Gastroesophageal sphincter (tissue), 4 donors: ENCODE data around the gene MAOB. TPM values are rescaled to one million over a fixed set of nuclear protein-coding genes. Genes with fewer than 3 reads are reported as not detected.

Source experiments
- ATAC-seq: fragments of 150-250 bp; one replicate; pipeline ENCODE4 v1.9.1; 2016; ENCODE audit warnings: mild to moderate bottlenecking, moderate library complexity
- H3K27ac ChIP-seq, 4 donors: fragments of 200-600 bp; sonication (generic) in 3 of 4; 1 replicate in 3 of 4; 2 replicates in 1 of 4; pipeline ENCODE4 v1.5.1; 2016 to 2019
- H3K27me3 ChIP-seq: fragments of 200-600 bp; sonication (generic); one replicate; pipeline ENCODE4 v1.5.1; 2019
- H3K36me3 ChIP-seq, 2 donors: fragments of 200-600 bp; sonication (generic); one replicate each; pipeline ENCODE4 v1.5.1; 2019; ENCODE audit warnings: control low read depth in 1 of 2
- H3K4me1 ChIP-seq, 3 donors: fragments of 200-600 bp; sonication (generic); 1 replicate in 2 of 3; 2 replicates in 1 of 3; pipeline ENCODE4 v1.5.1; 2016 to 2019; ENCODE audit warnings: control low read depth in 2 of 3
- H3K4me3 ChIP-seq, 2 donors: fragments of 200-600 bp; sonication (generic); one replicate each; pipeline ENCODE4 v1.5.1; 2019; ENCODE audit warnings: mild to moderate bottlenecking in 1 of 2, moderate library complexity in 1 of 2
- H3K9me3 ChIP-seq, 3 donors: fragments of 200-600 bp; sonication (generic); one replicate each; pipeline ENCODE4 v1.5.1; 2017 to 2019; ENCODE audit warnings: control low read depth in 2 of 3
- EP300 ChIP-seq: sonication (generic); formaldehyde crosslinking; IDR thresholded peaks from one replicate; pipeline ENCODE4 v1.6.1; 2017; ENCODE audit warnings: antibody characterized with exemption, mild to moderate bottlenecking
- POLR2A ChIP-seq, 2 donors: fragments of 450-650 bp; IDR thresholded peaks; one replicate each; pipeline ENCODE4 v1.6.1; 2017; ENCODE audit warnings: antibody characterized with exemption in 2 of 2, mild to moderate bottlenecking in 2 of 2, moderate library complexity in 1 of 2
- POLR2AphosphoS5 ChIP-seq: sonication (generic); formaldehyde crosslinking; IDR thresholded peaks from one replicate; pipeline ENCODE4 v1.6.1; 2017; ENCODE audit warnings: antibody characterized with exemption
- WGBS, 2 donors: methylation state at CpG; one replicate each; pipeline ENCODE4 v1.1.5; 2018; ENCODE audit warnings: low coverage in 1 of 2; 5-methylcytosine and 5-hydroxymethylcytosine counted together
- total RNA-seq, 4 donors: library from RNA; depleted of rRNA; stranded (reverse); fragments of >200 nt; gene quantifications; one replicate each; pipeline ENCODE4 v1.1.0, GENCODE V29; 2016
- TF ChIP-seq, protein P1 (sequence below), 4 experiments: fragments of 200-600 bp in 2 of 4; fragments of 450-650 bp in 2 of 4; sonication (generic) in 1 of 4; IDR thresholded peaks; one replicate each; pipeline ENCODE4 v1.5.1; 2017 to 2019; ENCODE audit warnings: antibody characterized with exemption in 4 of 4, mild to moderate bottlenecking in 2 of 4, moderate library complexity in 2 of 4

Gene MAOB
- total RNA-seq, 4 donors from 2014 or later: 24.5 to 92.3 (median 72.2) TPM

DNA sequence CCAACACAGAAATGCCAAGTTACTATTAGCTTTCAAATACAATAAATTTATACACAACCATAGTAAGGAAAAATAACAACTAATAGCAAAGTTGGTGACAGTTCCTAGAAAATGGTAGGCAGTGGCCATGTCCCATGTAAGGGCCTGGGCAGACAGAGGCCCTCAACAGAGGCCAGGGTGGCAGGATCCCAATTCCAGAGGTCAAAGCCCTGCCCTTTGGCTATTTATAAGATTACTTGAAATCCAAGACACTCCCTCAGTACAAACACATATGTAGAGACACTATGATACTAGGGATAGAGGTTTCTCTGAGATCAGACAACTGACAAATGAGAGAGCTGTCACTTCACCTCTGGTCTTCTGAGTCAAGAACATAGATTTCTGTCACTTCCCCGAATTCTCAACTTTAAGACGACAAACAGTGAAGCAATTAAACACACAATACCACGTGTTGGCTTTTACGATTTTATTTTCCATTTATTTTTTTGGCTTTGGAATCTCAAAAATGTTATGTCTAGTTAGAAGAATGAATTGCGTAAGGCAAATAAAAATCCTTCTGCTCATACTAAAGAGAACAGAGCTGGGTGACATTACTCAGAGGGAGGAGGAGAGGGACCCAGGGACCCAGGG, 16.3 kb upstream of the MAOB start:
- Histone ChIP-seq H3K9me3 (no peaks in the 10 kb centered on the region), H3K27ac (no peak overlapping the region), H3K4me3 (no peak overlapping the region), H3K4me1 (no peaks in the 10 kb centered on the region), H3K27me3 (no peaks in the 10 kb centered on the region), H3K36me3 (no peaks in the 10 kb centered on the region)
- no peak for ATAC-seq
- TF ChIP-seq POLR2A (IDR thresholded peaks at IDR 0.05) (no peak), POLR2AphosphoS5 (no peak), EP300 (no peak)
- TF ChIP-seq, protein P1, sequence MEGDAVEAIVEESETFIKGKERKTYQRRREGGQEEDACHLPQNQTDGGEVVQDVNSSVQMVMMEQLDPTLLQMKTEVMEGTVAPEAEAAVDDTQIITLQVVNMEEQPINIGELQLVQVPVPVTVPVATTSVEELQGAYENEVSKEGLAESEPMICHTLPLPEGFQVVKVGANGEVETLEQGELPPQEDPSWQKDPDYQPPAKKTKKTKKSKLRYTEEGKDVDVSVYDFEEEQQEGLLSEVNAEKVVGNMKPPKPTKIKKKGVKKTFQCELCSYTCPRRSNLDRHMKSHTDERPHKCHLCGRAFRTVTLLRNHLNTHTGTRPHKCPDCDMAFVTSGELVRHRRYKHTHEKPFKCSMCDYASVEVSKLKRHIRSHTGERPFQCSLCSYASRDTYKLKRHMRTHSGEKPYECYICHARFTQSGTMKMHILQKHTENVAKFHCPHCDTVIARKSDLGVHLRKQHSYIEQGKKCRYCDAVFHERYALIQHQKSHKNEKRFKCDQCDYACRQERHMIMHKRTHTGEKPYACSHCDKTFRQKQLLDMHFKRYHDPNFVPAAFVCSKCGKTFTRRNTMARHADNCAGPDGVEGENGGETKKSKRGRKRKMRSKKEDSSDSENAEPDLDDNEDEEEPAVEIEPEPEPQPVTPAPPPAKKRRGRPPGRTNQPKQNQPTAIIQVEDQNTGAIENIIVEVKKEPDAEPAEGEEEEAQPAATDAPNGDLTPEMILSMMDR (IDR thresholded peaks at IDR 0.05): no peak
- WGBS, 2 donors: 66 to 70% methylated on average over 3 to 5 of the region's 5 CpGs

DNA sequence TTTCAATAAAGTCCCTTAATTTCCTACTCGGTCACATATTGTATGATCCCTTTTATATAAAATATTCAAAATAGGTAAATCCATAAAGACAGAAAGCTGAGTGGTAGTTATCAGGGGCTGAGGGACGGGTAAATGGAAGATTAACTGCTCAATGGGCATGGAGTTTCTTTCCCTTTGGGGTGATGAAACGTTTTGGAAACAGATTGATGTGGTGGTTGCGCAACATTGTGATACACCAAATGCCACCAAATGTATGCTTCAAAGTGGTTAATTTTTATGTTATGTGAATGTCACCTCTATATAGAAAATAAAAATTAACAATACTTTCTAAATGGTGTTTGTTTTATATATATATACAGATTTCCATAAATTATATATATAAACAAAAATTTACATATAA, 15.0 kb upstream of the MAOB start:
- TF ChIP-seq EP300 (no peak), POLR2AphosphoS5 (no peak), POLR2A (IDR thresholded peaks at IDR 0.05) (no peak)
- TF ChIP-seq, protein P1 (IDR thresholded peaks at IDR 0.05): no peak
- Histone ChIP-seq H3K9me3 (no peaks in the 10 kb centered on the region), H3K4me3 (no peak overlapping the region), H3K27ac (no peak overlapping the region), H3K4me1 (no peaks in the 10 kb centered on the region), H3K36me3 (no peaks in the 10 kb centered on the region), H3K27me3 (no peaks in the 10 kb centered on the region)
- no peak for ATAC-seq
- WGBS, 2 donors: 76 to 85% methylated on average over 4 of the region's 4 CpGs

DNA sequence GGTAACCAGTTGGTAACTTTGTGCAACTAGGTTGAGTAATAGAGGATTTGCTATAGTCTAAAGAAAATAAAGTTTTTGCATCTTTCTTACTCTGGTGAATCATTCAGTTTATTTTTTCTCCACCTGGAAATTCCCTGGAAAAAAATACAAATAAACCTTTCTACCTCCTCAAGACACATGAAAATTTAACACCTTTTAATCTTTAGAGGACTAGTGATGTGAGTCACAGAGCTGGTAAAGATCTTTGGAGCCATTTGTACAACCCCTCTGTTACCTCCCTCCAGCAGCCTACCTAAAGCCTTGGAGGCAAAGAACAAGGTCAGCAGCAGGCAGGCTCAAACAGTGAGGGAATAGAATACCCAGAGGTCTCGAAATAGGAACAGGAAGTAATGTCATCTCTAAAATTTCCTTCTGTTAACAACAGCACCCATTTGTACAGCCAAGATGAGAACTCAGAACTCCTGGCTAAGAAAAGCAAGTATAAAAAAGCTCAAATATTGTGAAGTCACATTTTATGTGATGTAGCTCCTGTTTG, 10.2 kb upstream of the MAOB start:
- WGBS, 2 donors: 29% methylated on average over 1 of the region's 1 CpG; no CpG with 5 or more reads in 1 of the 2 donors
- no peaks in the 10 kb centered on the region for H3K36me3 ChIP-seq
- ATAC-seq: no peak
- no peaks in the 10 kb centered on the region for H3K27me3 ChIP-seq
- H3K9me3 ChIP-seq: no peaks in the 10 kb centered on the region
- no peak overlapping the region for H3K27ac ChIP-seq
- H3K4me3 ChIP-seq: no peak overlapping the region
- no peaks in the 10 kb centered on the region for H3K4me1 ChIP-seq
- TF ChIP-seq, protein P1 (IDR thresholded peaks at IDR 0.05): no peak
- TF ChIP-seq POLR2AphosphoS5 (no peak), POLR2A (IDR thresholded peaks at IDR 0.05) (no peak)

DNA sequence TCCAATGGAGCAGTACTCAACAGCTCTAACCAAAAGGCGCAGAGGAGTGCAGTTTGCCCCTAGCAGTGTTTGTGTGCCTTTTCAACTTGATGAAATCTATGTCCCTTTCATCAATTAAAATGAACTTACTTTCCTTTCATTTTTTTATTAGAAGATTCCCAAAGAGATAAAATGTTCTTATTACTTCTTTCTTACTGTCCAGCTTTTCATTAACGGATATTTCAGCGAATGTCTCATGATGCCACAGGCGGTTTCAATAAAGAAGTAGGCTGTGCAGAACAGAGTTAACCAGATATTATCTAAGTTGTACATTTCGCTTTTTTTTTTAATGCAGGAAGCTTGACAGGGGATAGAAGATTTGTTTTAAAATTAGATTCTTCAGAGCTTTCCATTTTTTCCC, 3.4 kb upstream of the MAOB start:
- no peaks in the 10 kb centered on the region for H3K9me3 ChIP-seq
- no peaks in the 10 kb centered on the region for H3K27me3 ChIP-seq
- H3K4me1 ChIP-seq: peaks cover 0 to 10% (median 0%) of the 10 kb centered on the region in 3 donors
- TF ChIP-seq EP300: no peak
- TF ChIP-seq, protein P1 (IDR thresholded peaks at IDR 0.05): no peak
- TF ChIP-seq POLR2AphosphoS5: no peak
- TF ChIP-seq POLR2A (IDR thresholded peaks at IDR 0.05): no peak
- ATAC-seq: no peak
- H3K36me3 ChIP-seq: no peaks in the 10 kb centered on the region
- H3K4me3 ChIP-seq: no peak overlapping the region
- no peak overlapping the region for H3K27ac ChIP-seq
- 69 to 75% methylated on average over 2 of the region's 5 CpGs for WGBS, 2 donors
